HL-60 (cell line): ENCODE data around the gene FCN1.

Experiments
- DNase-seq, 2 experiments: peaks; one replicate each; pipeline ENCODE4 v3.0.0-alpha.2; 2010 to 2020; ENCODE audit warnings: low read depth in 1 of 2, low spot score in 1 of 2
- H3K27ac ChIP-seq: fragments of 250-450 bp; sonication (Bioruptor Pico); replicated peaks from 2 replicates; pipeline ENCODE4 v1.5.1; 2020; ENCODE audit warnings: mild to moderate bottlenecking, moderate library complexity
- H3K27me3 ChIP-seq: fragments of 250-450 bp; sonication (Bioruptor Pico); 2 replicates; pipeline ENCODE4 v1.5.1; 2021; ENCODE audit warnings: mild to moderate bottlenecking, moderate library complexity; ENCODE audit not compliant: insufficient read depth, poor library complexity, severe bottlenecking
- H3K4me3 ChIP-seq: replicated peaks from 2 replicates; pipeline ENCODE4 v1.5.1; 2011; ENCODE audit warnings: mild to moderate bottlenecking, control low read depth, low read length; ENCODE audit not compliant: insufficient read depth
- GABPA ChIP-seq: IDR thresholded peaks from 2 replicates; pipeline ENCODE4 v1.6.1; 2012; ENCODE audit warnings: low read depth
- POLR2AphosphoS5 ChIP-seq: IDR thresholded peaks from 2 replicates; pipeline ENCODE4 v1.6.1; 2012; ENCODE audit warnings: low read depth
- SPI1 ChIP-seq: IDR thresholded peaks from 2 replicates; pipeline ENCODE4 v1.6.1; 2012; ENCODE audit warnings: low read depth, mild to moderate bottlenecking, borderline replicate concordance
- TF ChIP-seq, protein P1 (sequence below): IDR thresholded peaks from 2 replicates; pipeline ENCODE4 v1.6.1; 2012; ENCODE audit warnings: low read depth; ENCODE audit not compliant: insufficient replicate concordance
- TF ChIP-seq, protein P2 (sequence below): IDR thresholded peaks from one replicate; pipeline ENCODE4 v1.5.1; 2011; ENCODE audit warnings: low read length, control low read depth, inconsistent platforms; ENCODE audit not compliant: insufficient read depth

Gene FCN1

DNA sequence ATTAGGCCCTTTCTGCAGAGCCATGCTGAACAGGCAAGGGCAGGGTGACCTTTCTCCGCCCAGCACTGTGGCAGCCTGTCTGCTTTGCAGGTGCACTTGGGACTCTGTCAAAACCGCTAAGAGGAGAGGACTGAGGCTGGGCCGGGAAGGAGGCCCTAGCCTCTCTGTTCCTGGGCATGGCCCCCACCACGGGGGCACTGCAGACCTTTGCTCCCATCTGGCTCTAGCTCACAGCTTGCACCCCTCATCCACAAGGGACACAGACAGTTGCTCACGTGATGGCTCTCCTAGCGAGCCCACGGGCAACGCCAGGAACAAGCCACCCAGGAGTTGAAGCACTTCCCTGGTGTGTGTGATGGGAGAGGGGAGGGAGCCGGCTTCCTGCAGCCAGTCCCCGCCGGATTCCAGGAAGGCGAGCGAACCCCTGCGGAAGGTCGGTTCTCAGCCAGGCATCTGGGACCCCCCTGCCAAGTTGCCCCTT is 43.0 kb upstream of the FCN1 start:
- Histone ChIP-seq H3K27ac (no peak overlapping the region), H3K27me3 (no peaks in the 10 kb centered on the region), H3K4me3 (no peak overlapping the region)
- no peak for DNase-seq
- no peak for TF ChIP-seq POLR2AphosphoS5
- TF ChIP-seq GABPA, result no peak
- TF ChIP-seq, protein P1, sequence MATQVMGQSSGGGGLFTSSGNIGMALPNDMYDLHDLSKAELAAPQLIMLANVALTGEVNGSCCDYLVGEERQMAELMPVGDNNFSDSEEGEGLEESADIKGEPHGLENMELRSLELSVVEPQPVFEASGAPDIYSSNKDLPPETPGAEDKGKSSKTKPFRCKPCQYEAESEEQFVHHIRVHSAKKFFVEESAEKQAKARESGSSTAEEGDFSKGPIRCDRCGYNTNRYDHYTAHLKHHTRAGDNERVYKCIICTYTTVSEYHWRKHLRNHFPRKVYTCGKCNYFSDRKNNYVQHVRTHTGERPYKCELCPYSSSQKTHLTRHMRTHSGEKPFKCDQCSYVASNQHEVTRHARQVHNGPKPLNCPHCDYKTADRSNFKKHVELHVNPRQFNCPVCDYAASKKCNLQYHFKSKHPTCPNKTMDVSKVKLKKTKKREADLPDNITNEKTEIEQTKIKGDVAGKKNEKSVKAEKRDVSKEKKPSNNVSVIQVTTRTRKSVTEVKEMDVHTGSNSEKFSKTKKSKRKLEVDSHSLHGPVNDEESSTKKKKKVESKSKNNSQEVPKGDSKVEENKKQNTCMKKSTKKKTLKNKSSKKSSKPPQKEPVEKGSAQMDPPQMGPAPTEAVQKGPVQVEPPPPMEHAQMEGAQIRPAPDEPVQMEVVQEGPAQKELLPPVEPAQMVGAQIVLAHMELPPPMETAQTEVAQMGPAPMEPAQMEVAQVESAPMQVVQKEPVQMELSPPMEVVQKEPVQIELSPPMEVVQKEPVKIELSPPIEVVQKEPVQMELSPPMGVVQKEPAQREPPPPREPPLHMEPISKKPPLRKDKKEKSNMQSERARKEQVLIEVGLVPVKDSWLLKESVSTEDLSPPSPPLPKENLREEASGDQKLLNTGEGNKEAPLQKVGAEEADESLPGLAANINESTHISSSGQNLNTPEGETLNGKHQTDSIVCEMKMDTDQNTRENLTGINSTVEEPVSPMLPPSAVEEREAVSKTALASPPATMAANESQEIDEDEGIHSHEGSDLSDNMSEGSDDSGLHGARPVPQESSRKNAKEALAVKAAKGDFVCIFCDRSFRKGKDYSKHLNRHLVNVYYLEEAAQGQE, result no peak
- TF ChIP-seq, protein P2, sequence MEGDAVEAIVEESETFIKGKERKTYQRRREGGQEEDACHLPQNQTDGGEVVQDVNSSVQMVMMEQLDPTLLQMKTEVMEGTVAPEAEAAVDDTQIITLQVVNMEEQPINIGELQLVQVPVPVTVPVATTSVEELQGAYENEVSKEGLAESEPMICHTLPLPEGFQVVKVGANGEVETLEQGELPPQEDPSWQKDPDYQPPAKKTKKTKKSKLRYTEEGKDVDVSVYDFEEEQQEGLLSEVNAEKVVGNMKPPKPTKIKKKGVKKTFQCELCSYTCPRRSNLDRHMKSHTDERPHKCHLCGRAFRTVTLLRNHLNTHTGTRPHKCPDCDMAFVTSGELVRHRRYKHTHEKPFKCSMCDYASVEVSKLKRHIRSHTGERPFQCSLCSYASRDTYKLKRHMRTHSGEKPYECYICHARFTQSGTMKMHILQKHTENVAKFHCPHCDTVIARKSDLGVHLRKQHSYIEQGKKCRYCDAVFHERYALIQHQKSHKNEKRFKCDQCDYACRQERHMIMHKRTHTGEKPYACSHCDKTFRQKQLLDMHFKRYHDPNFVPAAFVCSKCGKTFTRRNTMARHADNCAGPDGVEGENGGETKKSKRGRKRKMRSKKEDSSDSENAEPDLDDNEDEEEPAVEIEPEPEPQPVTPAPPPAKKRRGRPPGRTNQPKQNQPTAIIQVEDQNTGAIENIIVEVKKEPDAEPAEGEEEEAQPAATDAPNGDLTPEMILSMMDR, result no peak
- no peak for TF ChIP-seq SPI1

DNA sequence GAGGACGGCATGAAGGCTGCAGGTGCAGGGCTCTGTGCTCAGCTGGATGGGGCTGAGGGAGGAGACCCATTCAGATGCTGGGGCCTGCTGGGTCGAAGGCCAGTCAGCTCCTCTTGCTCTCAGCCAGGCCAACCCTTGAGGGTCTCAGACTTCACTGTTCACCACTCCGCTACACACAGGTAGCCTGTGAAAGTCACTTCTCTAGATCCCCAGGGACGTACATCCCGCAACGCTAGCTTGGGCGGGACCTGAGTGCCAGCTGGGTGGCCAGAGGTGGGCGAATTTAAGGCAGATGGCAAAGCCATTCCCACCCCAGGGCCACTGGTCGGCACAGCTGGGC is 42.2 kb upstream of the FCN1 start:
- Histone ChIP-seq H3K27me3 (no peaks in the 10 kb centered on the region), H3K4me3 (no peak overlapping the region), H3K27ac (no peak overlapping the region)
- TF ChIP-seq, protein P2, result no peak
- TF ChIP-seq, protein P1, result no peak
- TF ChIP-seq SPI1 (no peak), POLR2AphosphoS5 (no peak), GABPA (no peak)
- no peak for DNase-seq

DNA sequence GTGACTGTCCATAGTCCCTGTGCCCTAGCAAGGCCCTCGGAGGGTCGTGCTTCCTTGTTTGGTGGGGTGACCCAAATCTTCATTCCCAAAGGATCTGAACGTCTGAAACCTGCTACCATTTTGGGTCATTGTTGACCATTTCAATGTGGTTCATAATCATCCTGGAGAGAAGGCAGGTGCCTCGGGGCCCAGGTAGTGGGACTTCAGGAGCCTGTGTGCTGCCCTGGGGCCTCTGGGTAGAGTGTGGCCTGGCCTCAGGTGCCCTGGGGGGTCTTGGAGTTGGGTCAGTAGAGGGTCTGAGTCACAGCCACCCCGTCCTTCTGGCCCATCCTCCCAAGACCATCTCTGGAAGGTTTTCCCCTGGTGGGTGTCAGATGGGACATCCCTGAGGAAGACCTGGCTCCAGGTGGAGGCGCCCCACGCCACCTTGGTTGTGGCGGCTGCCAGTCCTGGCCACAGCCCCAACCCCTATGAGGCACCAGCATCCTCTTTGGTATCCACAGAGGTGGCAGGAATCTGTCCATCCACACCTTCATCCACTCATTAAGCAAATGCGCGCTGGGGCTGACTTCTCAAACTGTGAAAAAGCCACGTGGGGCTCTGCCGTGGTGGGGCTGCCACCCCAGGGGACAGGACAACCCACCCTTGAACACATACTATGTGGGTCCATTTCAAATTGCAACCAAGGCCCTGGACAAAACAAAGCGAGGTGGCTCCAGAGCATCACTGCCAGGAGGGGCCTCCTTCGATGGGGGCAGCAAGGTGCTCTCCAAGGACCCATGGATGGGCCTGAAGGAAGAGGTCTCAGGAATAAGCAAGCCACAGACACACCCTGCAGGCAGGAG is 41.6 kb upstream of the FCN1 start:
- H3K4me3 ChIP-seq, result no peak overlapping the region
- DNase-seq, result no peak
- H3K27me3 ChIP-seq, result no peaks in the 10 kb centered on the region
- H3K27ac ChIP-seq, result no peak overlapping the region
- TF ChIP-seq, protein P1, result no peak
- TF ChIP-seq, protein P2, result no peak
- TF ChIP-seq SPI1, result no peak
- TF ChIP-seq POLR2AphosphoS5, result no peak
- no peak for TF ChIP-seq GABPA
